ENCODE results near the gene ATP5PD.
"Not testable (repeated sequence)": the region's sequence is repeated elsewhere in the genome, so short reads cannot be mapped to it uniquely, and the experiment has no call there.

Gene ATP5PD

GRCh38 chr17:75008373-75008772 lies 38.4 kb downstream of the ATP5PD start:
- Histone ChIP-seq H3K4me1 (ENCODE audit: insufficient read depth, low read length) (peaks cover 8% of the 10 kb centered on the region), H3K27me3 (ENCODE audit: insufficient read depth, low read length) (no peaks in the 10 kb centered on the region), H3K9me3 (ENCODE audit: insufficient read depth, low read depth, low read length) (no peaks in the 10 kb centered on the region), H3K36me3 (ENCODE audit: insufficient read depth, low read depth, low read length) (peaks cover 7% of the 10 kb centered on the region), H3K4me3 (ENCODE audit: low read length) (no peak overlapping the region), H3K9ac (ENCODE audit: low read depth, low read length) (no peak overlapping the region), H3K27ac (ENCODE audit: low read length) (no peak overlapping the region)

- Histone ChIP-seq H3K27me3 (ENCODE audit: insufficient read depth, low read length) (no peaks in the 10 kb centered on the region), H3K4me1 (ENCODE audit: insufficient read depth, low read length) (peaks cover 1% of the 10 kb centered on the region), H3K27ac (ENCODE audit: low read length) (no peak overlapping the region), H3K9me3 (ENCODE audit: insufficient read depth, low read depth, low read length) (no peaks in the 10 kb centered on the region), H3K9ac (ENCODE audit: low read depth, low read length) (no peak overlapping the region), H3K4me3 (ENCODE audit: low read length) (no peak overlapping the region), H3K36me3 (ENCODE audit: insufficient read depth, low read depth, low read length) (peaks cover 24% of the 10 kb centered on the region)
These were observed 40.1 kb downstream of the ATP5PD start for GRCh38 chr17:75006653-75007052.

GRCh38 chr17:75006084-75006483 lies 40.7 kb downstream of the ATP5PD start:
- H3K36me3 ChIP-seq (ENCODE audit: insufficient read depth, low read depth, low read length) = peaks cover 27% of the 10 kb centered on the region
- H3K4me1 ChIP-seq (ENCODE audit: insufficient read depth, low read length); H3K9me3 ChIP-seq (ENCODE audit: insufficient read depth, low read depth, low read length); H3K4me3 ChIP-seq (ENCODE audit: low read length); H3K9ac ChIP-seq (ENCODE audit: low read depth, low read length); H3K27ac ChIP-seq (ENCODE audit: low read length); H3K27me3 ChIP-seq (ENCODE audit: insufficient read depth, low read length): not testable (repeated sequence)

GRCh38 chr17:75005291-75005690 lies 41.5 kb downstream of the ATP5PD start:
- no peaks in the 10 kb centered on the region for H3K27me3 ChIP-seq (ENCODE audit: insufficient read depth, low read length)
- no peak overlapping the region for H3K4me3 ChIP-seq (ENCODE audit: low read length)

GRCh38 chr17:75004371-75004770 lies 42.4 kb downstream of the ATP5PD start:
- Histone ChIP-seq H3K4me3 (ENCODE audit: low read length) (no peak overlapping the region), H3K36me3 (ENCODE audit: insufficient read depth, low read depth, low read length) (peaks cover 32% of the 10 kb centered on the region), H3K27me3 (ENCODE audit: insufficient read depth, low read length) (no peaks in the 10 kb centered on the region), H3K9me3 (ENCODE audit: insufficient read depth, low read depth, low read length) (no peaks in the 10 kb centered on the region), H3K9ac (ENCODE audit: low read depth, low read length) (no peak overlapping the region), H3K27ac (ENCODE audit: low read length) (no peak overlapping the region), H3K4me1 (ENCODE audit: insufficient read depth, low read length) (no peaks in the 10 kb centered on the region)

More at GRCh38 chr17:75005291-75005690, 41.5 kb downstream of the ATP5PD start:
- Histone ChIP-seq H3K9ac (ENCODE audit: low read depth, low read length) (no peak overlapping the region), H3K9me3 (ENCODE audit: insufficient read depth, low read depth, low read length) (no peaks in the 10 kb centered on the region), H3K36me3 (ENCODE audit: insufficient read depth, low read depth, low read length) (peaks cover 27% of the 10 kb centered on the region), H3K4me1 (ENCODE audit: insufficient read depth, low read length) (no peaks in the 10 kb centered on the region), H3K27ac (ENCODE audit: low read length) (no peak overlapping the region)

GRCh38 chr17:75003957-75004355 lies 42.8 kb downstream of the ATP5PD start:
- Histone ChIP-seq H3K27ac (ENCODE audit: low read length) (no peak overlapping the region), H3K4me1 (ENCODE audit: insufficient read depth, low read length) (no peaks in the 10 kb centered on the region), H3K27me3 (ENCODE audit: insufficient read depth, low read length) (no peaks in the 10 kb centered on the region), H3K4me3 (ENCODE audit: low read length) (no peak overlapping the region), H3K9me3 (ENCODE audit: insufficient read depth, low read depth, low read length) (no peaks in the 10 kb centered on the region), H3K9ac (ENCODE audit: low read depth, low read length) (no peak overlapping the region), H3K36me3 (ENCODE audit: insufficient read depth, low read depth, low read length) (peaks cover 34% of the 10 kb centered on the region)

GRCh38 chr17:75003070-75003956 lies 43.5 kb downstream of the ATP5PD start:
- no peak overlapping the region for H3K27ac ChIP-seq (ENCODE audit: low read length)
- H3K9me3 ChIP-seq (ENCODE audit: insufficient read depth, low read depth, low read length) = no peaks in the 10 kb centered on the region
- H3K4me1 ChIP-seq (ENCODE audit: insufficient read depth, low read length) = no peaks in the 10 kb centered on the region
- no peak overlapping the region for H3K4me3 ChIP-seq (ENCODE audit: low read length)
- no peaks in the 10 kb centered on the region for H3K27me3 ChIP-seq (ENCODE audit: insufficient read depth, low read length)
- H3K36me3 ChIP-seq (ENCODE audit: insufficient read depth, low read depth, low read length) = peaks cover 34% of the 10 kb centered on the region
- H3K9ac ChIP-seq (ENCODE audit: low read depth, low read length) = no peak overlapping the region

GRCh38 chr17:75001915-75002843 lies 44.6 kb downstream of the ATP5PD start:
- Histone ChIP-seq H3K9me3 (ENCODE audit: insufficient read depth, low read depth, low read length) (no peaks in the 10 kb centered on the region), H3K36me3 (ENCODE audit: insufficient read depth, low read depth, low read length) (peaks cover 34% of the 10 kb centered on the region), H3K4me3 (ENCODE audit: low read length) (no peak overlapping the region), H3K27ac (ENCODE audit: low read length) (no peak overlapping the region), H3K27me3 (ENCODE audit: insufficient read depth, low read length) (no peaks in the 10 kb centered on the region), H3K4me1 (ENCODE audit: insufficient read depth, low read length) (no peaks in the 10 kb centered on the region), H3K9ac (ENCODE audit: low read depth, low read length) (no peak overlapping the region)

GRCh38 chr17:74999523-74999922 lies 47.2 kb downstream of the ATP5PD start:
- no peaks in the 10 kb centered on the region for H3K27me3 ChIP-seq (ENCODE audit: insufficient read depth, low read length)
- H3K4me1 ChIP-seq (ENCODE audit: insufficient read depth, low read length) = no peaks in the 10 kb centered on the region
- H3K9ac ChIP-seq (ENCODE audit: low read depth, low read length) = no peak overlapping the region
- no peak overlapping the region for H3K27ac ChIP-seq (ENCODE audit: low read length)
- H3K4me3 ChIP-seq (ENCODE audit: low read length) = no peak overlapping the region
- no peaks in the 10 kb centered on the region for H3K9me3 ChIP-seq (ENCODE audit: insufficient read depth, low read depth, low read length)
- peaks cover 29% of the 10 kb centered on the region for H3K36me3 ChIP-seq (ENCODE audit: insufficient read depth, low read depth, low read length)

- no peak overlapping the region for H3K9ac ChIP-seq (ENCODE audit: low read depth, low read length)
- no peak overlapping the region for H3K4me3 ChIP-seq (ENCODE audit: low read length)
- H3K9me3 ChIP-seq (ENCODE audit: insufficient read depth, low read depth, low read length) = no peaks in the 10 kb centered on the region
- no peaks in the 10 kb centered on the region for H3K4me1 ChIP-seq (ENCODE audit: insufficient read depth, low read length)
- H3K36me3 ChIP-seq (ENCODE audit: insufficient read depth, low read depth, low read length) = peaks cover 36% of the 10 kb centered on the region
- no peak overlapping the region for H3K27ac ChIP-seq (ENCODE audit: low read length)
- H3K27me3 ChIP-seq (ENCODE audit: insufficient read depth, low read length) = no peaks in the 10 kb centered on the region
These were observed 48.0 kb downstream of the ATP5PD start for GRCh38 chr17:74998783-74999182.

- H3K4me3 ChIP-seq (ENCODE audit: low read length) = no peak overlapping the region
- no peaks in the 10 kb centered on the region for H3K9me3 ChIP-seq (ENCODE audit: insufficient read depth, low read depth, low read length)
- H3K27ac ChIP-seq (ENCODE audit: low read length) = no peak overlapping the region
- H3K36me3 ChIP-seq (ENCODE audit: insufficient read depth, low read depth, low read length) = peaks cover 21% of the 10 kb centered on the region
- H3K9ac ChIP-seq (ENCODE audit: low read depth, low read length) = no peak overlapping the region
- H3K4me1 ChIP-seq (ENCODE audit: insufficient read depth, low read length) = no peaks in the 10 kb centered on the region
- H3K27me3 ChIP-seq (ENCODE audit: insufficient read depth, low read length) = no peaks in the 10 kb centered on the region
These were observed 50.9 kb downstream of the ATP5PD start for GRCh38 chr17:74995847-74996246.
